HUES6 (cell line): ENCODE measurements around the gene EEIG2.

Experiments
- H3K27ac ChIP-seq: 2 replicates; pipeline ENCODE4 v1.7.0; 2013; ENCODE audit warnings: low read depth, mild to moderate bottlenecking, low read length, inconsistent platforms
- H3K27me3 ChIP-seq: 2 replicates; pipeline ENCODE4 v1.6.1; 2013; ENCODE audit warnings: low read length; ENCODE audit not compliant: control insufficient read depth, insufficient read depth
- H3K36me3 ChIP-seq: 2 replicates; pipeline ENCODE4 v1.6.1; 2013; ENCODE audit warnings: low read length; ENCODE audit not compliant: control insufficient read depth, insufficient read depth
- H3K4me1 ChIP-seq: 2 replicates; pipeline ENCODE4 v1.6.1; 2013; ENCODE audit warnings: low read length; ENCODE audit not compliant: control insufficient read depth, insufficient read depth
- H3K4me3 ChIP-seq: 2 replicates; pipeline ENCODE4 v1.5.1; 2013; ENCODE audit warnings: low read depth, low read length
- H3K9ac ChIP-seq: one replicate; pipeline ENCODE4 v1.6.1; 2013; ENCODE audit warnings: mild to moderate bottlenecking, low read length
- H3K9me3 ChIP-seq: 2 replicates; pipeline ENCODE4 v1.6.1; 2013; ENCODE audit warnings: low read depth, low read length; ENCODE audit not compliant: control insufficient read depth, insufficient read depth

The EEIG2 gene

GRCh38 chr1:108583757-108584427 lies 24.0 kb downstream of the EEIG2 start:
- no peak overlapping the region for H3K27ac ChIP-seq
- no peaks in the 10 kb centered on the region for H3K4me1 ChIP-seq
- no peak overlapping the region for H3K4me3 ChIP-seq
- no peaks in the 10 kb centered on the region for H3K36me3 ChIP-seq
- no peak overlapping the region for H3K9ac ChIP-seq
- no peaks in the 10 kb centered on the region for H3K27me3 ChIP-seq
- peaks cover 21% of the 10 kb centered on the region for H3K9me3 ChIP-seq

GRCh38 chr1:108584428-108584856 lies 24.5 kb downstream of the EEIG2 start:
- Histone ChIP-seq H3K4me3 (no peak overlapping the region), H3K27ac (no peak overlapping the region), H3K9ac (no peak overlapping the region)

DNA sequence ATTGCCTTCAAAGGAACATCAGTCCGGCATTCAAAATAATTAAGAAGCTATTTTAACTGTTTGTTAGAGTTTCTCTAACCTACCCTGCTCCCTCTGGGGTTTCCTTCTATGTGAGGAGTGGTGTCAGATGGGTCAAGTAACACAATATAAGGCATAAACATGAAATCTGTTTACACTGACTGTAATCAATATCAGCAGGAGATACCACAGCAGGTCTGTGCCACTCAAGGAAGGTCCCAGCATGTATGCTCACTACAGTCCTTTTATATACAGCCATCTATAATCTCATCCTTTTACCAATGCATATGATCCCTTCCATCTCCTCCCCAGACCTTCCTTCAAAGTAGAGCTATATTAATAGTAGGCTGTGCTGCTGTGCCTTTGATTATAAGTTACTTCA lies 25.4 kb downstream of the EEIG2 start:
- no peak overlapping the region for H3K9ac ChIP-seq
- no peaks in the 10 kb centered on the region; the same call in 1 of the 2 replicates for H3K4me1 ChIP-seq

More at GRCh38 chr1:108584428-108584856, 24.5 kb downstream of the EEIG2 start:
- H3K27me3 ChIP-seq: no peaks in the 10 kb centered on the region
- H3K4me1 ChIP-seq: no peaks in the 10 kb centered on the region; the same call in 1 of the 2 replicates
- peaks cover 21% of the 10 kb centered on the region for H3K9me3 ChIP-seq
- no peaks in the 10 kb centered on the region for H3K36me3 ChIP-seq

GRCh38 chr1:108590441-108590840 lies 30.5 kb downstream of the EEIG2 start:
- Histone ChIP-seq H3K9ac (no peak overlapping the region), H3K4me1 (peaks cover 6% of the 10 kb centered on the region), H3K4me3 (no peak overlapping the region), H3K9me3 (no peaks in the 10 kb centered on the region), H3K27me3 (no peaks in the 10 kb centered on the region), H3K36me3 (no peaks in the 10 kb centered on the region), H3K27ac (no peak overlapping the region)

More for the DNA sequence above, 25.4 kb downstream of the EEIG2 start:
- Histone ChIP-seq H3K4me3 (no peak overlapping the region), H3K36me3 (no peaks in the 10 kb centered on the region), H3K27me3 (no peaks in the 10 kb centered on the region), H3K27ac (no peak overlapping the region), H3K9me3 (peaks cover 13% of the 10 kb centered on the region)

GRCh38 chr1:108590957-108591356 lies 31.1 kb downstream of the EEIG2 start:
- Histone ChIP-seq H3K4me1 (peaks cover 9% of the 10 kb centered on the region), H3K9ac (no peak overlapping the region), H3K36me3 (no peaks in the 10 kb centered on the region), H3K27me3 (no peaks in the 10 kb centered on the region), H3K27ac (no peak overlapping the region), H3K9me3 (no peaks in the 10 kb centered on the region), H3K4me3 (no peak overlapping the region)

DNA sequence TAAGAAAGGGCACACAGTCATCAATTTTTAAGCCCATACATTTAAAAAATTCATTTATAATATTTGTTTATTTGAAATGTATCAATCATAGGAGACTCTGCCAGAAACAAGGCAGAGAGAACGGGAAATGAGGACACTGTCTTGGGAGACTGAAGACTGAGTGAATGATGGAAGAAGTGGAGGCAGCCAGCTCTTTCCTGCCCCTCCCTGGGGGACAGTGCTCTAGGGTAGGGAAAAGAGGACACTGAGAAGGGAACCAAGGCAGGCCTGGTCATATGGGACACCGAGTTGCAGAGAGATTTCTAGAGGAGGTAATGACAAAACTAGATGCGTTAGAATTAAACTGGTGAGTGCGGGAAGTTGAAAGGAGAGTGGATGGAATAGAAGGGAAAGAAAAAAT lies 31.6 kb downstream of the EEIG2 start:
- H3K36me3 ChIP-seq: no peaks in the 10 kb centered on the region
- H3K27ac ChIP-seq: no peak overlapping the region
- H3K4me1 ChIP-seq: peaks cover 9% of the 10 kb centered on the region
- no peaks in the 10 kb centered on the region for H3K9me3 ChIP-seq
- H3K4me3 ChIP-seq: no peak overlapping the region
- H3K9ac ChIP-seq: no peak overlapping the region
- H3K27me3 ChIP-seq: no peaks in the 10 kb centered on the region

DNA sequence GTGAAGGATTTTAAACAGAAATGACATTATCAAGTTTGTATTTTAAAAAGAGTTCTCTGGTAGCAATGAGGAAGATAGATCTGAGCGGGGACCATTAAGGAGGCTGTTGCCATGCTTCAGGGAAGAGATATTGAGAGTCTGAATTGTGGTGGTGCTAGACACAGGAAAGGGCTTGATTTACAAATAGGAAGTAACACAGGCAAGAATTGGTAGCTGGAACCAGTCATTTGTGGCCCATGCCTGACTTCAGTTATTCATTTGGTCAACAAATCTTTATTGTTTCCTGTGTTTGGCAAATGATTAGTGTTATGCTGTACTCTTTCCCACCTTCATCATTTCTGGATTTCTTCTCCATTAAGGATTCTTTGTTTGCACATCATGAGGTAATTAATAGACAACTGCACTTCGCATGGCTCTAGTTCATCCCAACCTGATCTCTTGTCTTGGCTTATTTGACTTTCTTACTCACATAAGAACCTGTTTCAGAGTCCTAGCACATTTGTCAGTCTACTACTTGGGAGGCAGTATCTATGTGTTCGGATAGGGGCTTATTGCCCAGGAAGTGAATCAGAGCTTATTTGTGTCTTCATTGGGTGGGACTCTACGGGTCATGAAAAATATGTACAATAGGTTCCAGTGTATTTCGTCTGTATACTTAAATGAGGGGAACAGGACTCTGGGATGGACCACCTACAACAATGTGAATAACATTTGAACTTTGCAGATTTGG lies 32.3 kb downstream of the EEIG2 start:
- Histone ChIP-seq H3K9me3 (no peaks in the 10 kb centered on the region), H3K4me1 (peaks cover 9% of the 10 kb centered on the region), H3K27ac (no peak overlapping the region), H3K27me3 (no peaks in the 10 kb centered on the region), H3K9ac (no peak overlapping the region), H3K36me3 (no peaks in the 10 kb centered on the region), H3K4me3 (no peak overlapping the region)

GRCh38 chr1:108593448-108593847 lies 33.5 kb downstream of the EEIG2 start:
- Histone ChIP-seq H3K27me3 (no peaks in the 10 kb centered on the region), H3K4me1 (peaks cover 9% of the 10 kb centered on the region), H3K9ac (no peak overlapping the region), H3K4me3 (no peak overlapping the region), H3K27ac (no peak overlapping the region), H3K9me3 (no peaks in the 10 kb centered on the region), H3K36me3 (no peaks in the 10 kb centered on the region)

DNA sequence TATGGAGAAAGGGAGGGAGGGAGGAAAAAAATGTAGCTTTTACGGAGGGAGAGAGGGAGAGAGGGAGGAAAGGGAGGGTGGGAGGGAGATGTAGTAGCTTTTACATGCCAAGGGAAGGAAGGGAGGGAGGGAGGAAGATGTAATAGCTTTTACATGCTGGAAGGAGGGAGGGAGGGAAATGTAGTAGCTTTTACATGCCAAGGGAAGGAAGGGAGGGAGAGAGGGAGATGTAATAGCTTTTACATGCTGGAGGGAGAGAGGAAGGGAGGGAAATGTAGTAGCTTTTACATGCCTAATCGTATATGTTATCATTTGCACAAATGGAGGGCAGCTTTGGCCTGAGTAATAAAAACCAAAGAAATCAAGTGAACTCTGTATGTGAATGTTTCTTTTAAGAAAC lies 35.6 kb downstream of the EEIG2 start:
- Histone ChIP-seq H3K27me3 (no peaks in the 10 kb centered on the region), H3K36me3 (peaks cover 3% of the 10 kb centered on the region; the same call in 1 of the 2 replicates), H3K4me3 (no peak overlapping the region), H3K9ac (no peak overlapping the region), H3K9me3 (no peaks in the 10 kb centered on the region), H3K4me1 (peaks cover 9% of the 10 kb centered on the region; the same call in 1 of the 2 replicates), H3K27ac (no peak overlapping the region)

- Histone ChIP-seq H3K27ac (no peak overlapping the region), H3K9ac (no peak overlapping the region), H3K9me3 (no peaks in the 10 kb centered on the region), H3K4me1 (peaks cover 4% of the 10 kb centered on the region; the same call in 1 of the 2 replicates), H3K27me3 (no peaks in the 10 kb centered on the region), H3K36me3 (peaks cover 7% of the 10 kb centered on the region; the same call in 1 of the 2 replicates), H3K4me3 (no peak overlapping the region)
These were observed 37.1 kb downstream of the EEIG2 start for GRCh38 chr1:108597041-108597440.

DNA sequence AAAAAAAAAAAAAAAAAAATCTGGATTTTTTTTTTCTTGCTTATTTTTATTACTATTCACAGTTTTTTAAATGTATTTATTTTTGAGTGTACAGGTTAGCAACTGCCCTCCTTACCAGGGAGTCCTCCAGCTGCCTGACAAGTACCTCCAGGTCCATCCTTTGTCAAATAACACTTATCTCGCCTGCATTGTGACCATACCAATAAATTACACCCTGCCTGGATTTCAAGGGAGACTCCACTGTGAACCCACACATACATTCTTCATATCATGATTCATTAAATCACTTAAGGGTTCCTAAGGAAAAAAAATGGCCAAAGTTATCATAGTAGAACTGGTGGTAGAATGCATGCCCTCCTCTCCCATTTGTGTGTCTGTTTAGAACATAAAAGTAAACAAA lies 38.4 kb downstream of the EEIG2 start:
- H3K4me1 ChIP-seq: peaks cover 4% of the 10 kb centered on the region; the same call in 1 of the 2 replicates
- no peaks in the 10 kb centered on the region for H3K27me3 ChIP-seq
- H3K9ac ChIP-seq: no peak overlapping the region
- peaks cover 9% of the 10 kb centered on the region; the same call in 1 of the 2 replicates for H3K36me3 ChIP-seq
- no peak overlapping the region for H3K27ac ChIP-seq
- H3K9me3 ChIP-seq: no peaks in the 10 kb centered on the region
- H3K4me3 ChIP-seq: no peak overlapping the region
